GM12864 (cell line): ENCODE data around the gene CYB5R4.

Experiments used
- DNase-seq: peaks from one replicate; pipeline ENCODE4 v3.0.0-alpha.2; 2011; ENCODE audit warnings: low read depth
- H3K4me3 ChIP-seq: 2 replicates; pipeline ENCODE4 v1.5.1; 2011; ENCODE audit warnings: mild to moderate bottlenecking, low read depth, low read length, control low read depth
- CTCF ChIP-seq: IDR thresholded peaks from 2 replicates; pipeline ENCODE4 v1.5.1; 2011; ENCODE audit warnings: low read depth, mild to moderate bottlenecking, moderate library complexity, low read length, control low read depth, inconsistent platforms; ENCODE audit errors: missing control alignments

Gene CYB5R4

DNA sequence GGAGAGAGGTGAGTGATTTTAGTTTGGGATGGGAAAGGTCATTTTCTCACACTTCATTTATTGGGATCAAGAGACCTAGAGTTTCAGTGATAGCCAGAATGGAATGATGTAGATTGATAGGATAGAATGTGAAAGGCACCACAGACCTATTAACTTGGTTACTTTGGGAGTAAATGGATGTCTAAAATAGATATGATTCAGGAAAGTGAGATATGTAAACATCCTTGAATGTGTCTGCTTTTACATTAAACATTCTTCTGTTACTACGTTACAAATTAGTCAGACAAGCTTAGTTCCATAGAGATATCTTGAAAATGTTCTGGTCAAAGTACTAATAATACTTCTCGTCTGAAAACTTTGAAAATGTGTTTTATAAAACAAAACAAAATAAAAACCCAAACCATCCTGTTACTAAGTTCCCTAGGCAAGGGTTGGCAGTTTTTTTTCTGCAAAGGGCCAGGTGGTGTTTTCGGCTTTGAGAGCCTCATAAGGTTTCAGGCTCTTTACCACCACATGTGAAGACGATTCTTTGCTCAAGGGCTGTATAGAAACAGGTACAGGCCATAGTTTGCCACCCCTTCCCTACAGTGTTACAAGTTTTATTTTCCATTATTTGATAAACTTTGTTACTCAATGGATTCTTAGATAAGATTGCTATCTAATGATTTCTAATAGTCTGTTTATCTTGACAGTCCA, 3.4 kb downstream of the CYB5R4 start:
- no peak for TF ChIP-seq CTCF
- no peak overlapping the region for H3K4me3 ChIP-seq
- no peak for DNase-seq

DNA sequence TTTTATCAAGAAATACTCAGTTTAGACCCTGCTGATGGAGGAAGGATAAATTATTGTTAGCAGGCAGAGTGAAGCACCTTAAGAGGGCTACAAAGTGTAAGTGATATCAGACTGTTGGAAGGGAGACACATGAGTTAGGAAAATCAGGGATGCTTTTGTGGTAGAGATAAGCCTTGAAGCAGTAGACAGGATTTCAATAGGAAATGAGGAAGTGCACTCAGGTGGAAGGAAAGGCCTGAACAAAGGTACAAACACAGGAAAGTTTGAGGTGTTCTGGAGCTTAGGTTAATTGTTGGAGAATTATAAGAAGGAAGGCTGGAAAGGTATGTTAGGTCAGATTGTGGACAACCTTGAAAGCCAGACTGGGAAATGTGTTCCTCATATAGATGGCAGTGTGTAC, 7.6 kb downstream of the CYB5R4 start:
- no peak for DNase-seq
- no peak for TF ChIP-seq CTCF
- no peak overlapping the region for H3K4me3 ChIP-seq

- no peak for TF ChIP-seq CTCF
- no peak overlapping the region for H3K4me3 ChIP-seq
- no peak for DNase-seq
These were observed 8.2 kb downstream of the CYB5R4 start for GRCh38 chr6:83867527-83868161.

DNA sequence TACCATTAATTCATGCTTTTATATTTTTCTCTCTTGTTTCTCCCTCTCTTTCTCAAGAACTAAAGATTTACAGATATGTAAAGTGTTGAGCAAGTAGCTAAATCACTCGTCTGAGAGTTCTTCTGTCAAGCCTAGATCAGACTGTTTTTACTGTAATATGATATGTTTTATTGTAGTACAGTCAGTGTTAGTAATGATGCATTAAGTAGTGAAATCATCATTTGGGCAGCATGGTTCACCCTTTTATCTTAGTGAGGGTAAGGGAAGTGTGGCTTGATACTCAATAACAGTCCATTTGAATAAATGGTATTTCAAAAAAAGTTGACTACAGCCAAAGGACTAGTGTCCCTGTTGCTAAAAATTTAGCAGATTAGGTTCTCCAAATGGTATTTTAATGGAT, 9.2 kb downstream of the CYB5R4 start:
- TF ChIP-seq CTCF, result no peak

GRCh38 chr6:83870649-83871048, 11.2 kb downstream of the CYB5R4 start:
- H3K4me3 ChIP-seq, result no peak overlapping the region
- TF ChIP-seq CTCF, result no peak
- DNase-seq, result no peak

More for the DNA sequence above, 9.2 kb downstream of the CYB5R4 start:
- no peak overlapping the region for H3K4me3 ChIP-seq
- DNase-seq, result no peak

- H3K4me3 ChIP-seq, result no peak overlapping the region
- DNase-seq, result no peak
- TF ChIP-seq CTCF, result no peak
These were observed 13.1 kb downstream of the CYB5R4 start for GRCh38 chr6:83872386-83873118.
